ENCODE data around the gene SRC.

DNA sequence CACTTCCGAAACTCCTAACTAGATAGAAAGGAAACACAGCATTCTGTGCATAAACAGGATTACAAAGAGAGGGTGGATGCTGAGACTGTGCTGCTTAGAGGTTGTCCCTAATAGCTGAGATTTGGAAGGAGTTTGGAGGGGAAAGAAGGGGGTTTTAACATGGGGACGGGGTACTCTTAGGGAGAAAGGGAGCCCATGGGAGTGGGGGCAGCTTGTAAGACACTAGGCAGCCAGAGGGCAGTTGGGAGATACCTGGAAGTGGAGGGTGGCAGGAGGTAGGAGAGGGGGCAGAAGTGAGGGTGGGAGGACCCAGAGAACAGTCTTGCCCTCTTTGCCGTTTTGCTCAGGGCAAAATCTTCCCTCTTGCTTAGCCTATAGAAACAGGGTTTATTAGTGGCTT is 40.1 kb upstream of the SRC start:
- TF ChIP-seq, protein P1, sequence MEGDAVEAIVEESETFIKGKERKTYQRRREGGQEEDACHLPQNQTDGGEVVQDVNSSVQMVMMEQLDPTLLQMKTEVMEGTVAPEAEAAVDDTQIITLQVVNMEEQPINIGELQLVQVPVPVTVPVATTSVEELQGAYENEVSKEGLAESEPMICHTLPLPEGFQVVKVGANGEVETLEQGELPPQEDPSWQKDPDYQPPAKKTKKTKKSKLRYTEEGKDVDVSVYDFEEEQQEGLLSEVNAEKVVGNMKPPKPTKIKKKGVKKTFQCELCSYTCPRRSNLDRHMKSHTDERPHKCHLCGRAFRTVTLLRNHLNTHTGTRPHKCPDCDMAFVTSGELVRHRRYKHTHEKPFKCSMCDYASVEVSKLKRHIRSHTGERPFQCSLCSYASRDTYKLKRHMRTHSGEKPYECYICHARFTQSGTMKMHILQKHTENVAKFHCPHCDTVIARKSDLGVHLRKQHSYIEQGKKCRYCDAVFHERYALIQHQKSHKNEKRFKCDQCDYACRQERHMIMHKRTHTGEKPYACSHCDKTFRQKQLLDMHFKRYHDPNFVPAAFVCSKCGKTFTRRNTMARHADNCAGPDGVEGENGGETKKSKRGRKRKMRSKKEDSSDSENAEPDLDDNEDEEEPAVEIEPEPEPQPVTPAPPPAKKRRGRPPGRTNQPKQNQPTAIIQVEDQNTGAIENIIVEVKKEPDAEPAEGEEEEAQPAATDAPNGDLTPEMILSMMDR (IDR thresholded peaks at IDR 0.05), result no peak
- TF ChIP-seq POLR2AphosphoS5 (IDR thresholded peaks at IDR 0.05), result no peak

Data from prostate gland (tissue), 2 donors.